Measurements from ENCODE around the gene ZBTB22.
"Not testable (repeated sequence)": the region's sequence is repeated elsewhere in the genome, so short reads cannot be mapped to it uniquely, and the experiment has no call there.

ZBTB22 gene

DNA sequence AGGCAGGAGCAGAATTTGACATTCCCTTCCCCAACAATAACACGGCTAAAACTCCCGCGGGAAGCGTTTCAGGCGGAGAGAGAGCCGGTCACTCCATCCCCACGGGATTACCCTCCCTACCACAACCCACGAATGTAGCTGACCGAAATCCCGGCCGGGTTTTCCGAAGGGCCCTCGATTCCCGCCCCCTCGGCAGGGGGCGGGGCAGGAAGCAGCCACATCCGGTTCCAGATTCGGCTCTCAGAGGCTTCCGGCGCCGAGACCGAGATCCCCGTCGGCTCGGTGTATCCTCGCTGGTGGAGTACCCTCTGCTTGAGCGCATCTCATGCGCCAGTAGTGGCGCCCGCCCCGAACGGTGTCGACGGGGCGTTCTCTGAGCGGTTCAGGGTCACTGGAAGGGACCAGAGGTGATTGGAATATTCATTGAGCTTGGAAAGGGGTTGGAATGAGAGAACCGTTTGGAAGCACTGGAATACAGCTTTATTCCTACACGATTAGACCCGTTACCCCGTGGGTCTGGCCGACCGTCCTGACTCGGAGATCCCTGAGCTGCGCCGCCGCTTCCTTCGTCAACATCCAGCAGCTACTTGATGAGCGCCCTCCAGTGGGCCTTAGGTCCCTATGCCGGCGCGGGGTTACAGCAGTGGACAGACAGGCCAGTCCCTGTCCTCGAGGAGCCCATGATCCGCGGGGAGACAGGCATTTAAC is 18.2 kb downstream of the ZBTB22 start:
- peak; percentile 97 to 99 (median 98) for DNase-seq

GRCh38 chr6:33298773-33299236 is 18.7 kb downstream of the ZBTB22 start, which contains the start of gene RGL2:
TSS of gene RGL2 (minus strand) at chr6:33298942. CDS start at chr6:33298610, 332 bp downstream.
- peak; percentile 63 to 82 (median 68) for DNase-seq

- DNase-seq: peak; percentile 76 to 81 (median 79)
Measured at GRCh38 chr6:33297956-33298772, 19.4 kb downstream of the ZBTB22 start.

- peak in 2 of 3 donors; percentile 44 to 52 for DNase-seq
Measured at GRCh38 chr6:33297406-33297955, 20.1 kb downstream of the ZBTB22 start.

DNA sequence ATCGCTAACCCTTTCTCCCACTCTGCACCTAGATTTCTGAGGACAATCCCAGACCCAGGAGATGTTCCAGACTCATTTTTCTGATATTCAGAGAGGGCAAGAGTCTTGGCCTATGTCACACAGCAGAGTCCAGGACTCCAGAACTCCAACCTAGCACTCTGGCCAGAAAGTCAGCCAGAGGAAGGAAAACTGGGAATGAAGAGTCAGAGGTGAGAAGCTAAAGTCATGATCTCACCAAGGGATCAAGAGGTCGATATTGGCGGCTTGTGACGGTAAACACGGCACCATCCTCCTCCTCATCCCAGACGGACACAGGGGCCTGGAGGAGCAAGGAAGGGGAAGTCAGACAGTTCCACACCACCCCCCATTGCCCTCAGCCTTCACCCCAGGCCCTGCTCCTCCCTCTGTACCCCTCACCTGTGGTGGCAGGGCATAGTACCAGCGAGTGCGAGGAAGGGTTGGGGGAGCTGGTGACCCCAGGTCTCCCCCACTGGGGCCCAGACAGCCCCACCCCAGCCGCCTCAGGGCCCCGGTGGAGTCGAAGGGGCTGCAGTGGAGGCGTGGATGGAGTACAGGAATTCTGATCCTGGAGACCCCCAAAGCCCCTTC is 20.6 kb downstream of the ZBTB22 start:
- DNase-seq: no peak

GRCh38 chr6:33295621-33296369 is 21.7 kb downstream of the ZBTB22 start:
- DNase-seq: no peak

DNA sequence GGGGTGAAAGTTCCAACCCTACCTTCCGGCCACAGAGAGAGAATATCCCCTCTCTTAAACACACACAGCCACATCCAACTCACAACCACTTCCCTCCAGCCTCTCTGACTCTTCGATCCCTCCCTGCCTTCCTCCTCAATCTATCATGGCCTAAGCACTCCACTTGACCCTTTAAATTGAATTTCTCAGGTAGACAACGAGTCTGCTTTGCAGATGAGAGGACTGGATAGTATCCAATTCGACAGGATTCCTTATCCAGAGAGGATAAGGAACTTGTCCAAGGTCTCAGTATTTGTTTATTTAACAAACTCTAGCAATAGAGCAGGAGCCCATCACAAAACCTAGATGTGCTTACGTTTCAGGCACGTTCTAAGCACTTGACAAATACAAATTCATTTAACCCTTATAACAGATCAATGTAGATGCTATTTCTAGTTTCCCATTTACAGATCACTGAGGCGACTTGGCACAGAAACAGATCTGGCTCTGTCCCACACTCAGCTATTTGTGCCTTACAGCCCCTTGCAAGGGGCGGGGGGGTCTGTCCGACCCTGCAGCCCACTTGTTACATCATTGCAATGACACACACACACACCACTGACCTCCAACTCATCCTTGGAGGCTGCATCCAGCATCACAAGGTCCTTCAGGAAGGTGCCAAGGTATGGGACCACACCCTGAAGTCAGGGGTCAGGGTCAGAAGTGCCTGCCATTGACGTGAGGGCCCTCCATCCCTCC is 23.3 kb downstream of the ZBTB22 start:
- DNase-seq: no peak

- no peak for DNase-seq
Measured at GRCh38 chr6:33292996-33293682, 24.4 kb downstream of the ZBTB22 start.

DNA sequence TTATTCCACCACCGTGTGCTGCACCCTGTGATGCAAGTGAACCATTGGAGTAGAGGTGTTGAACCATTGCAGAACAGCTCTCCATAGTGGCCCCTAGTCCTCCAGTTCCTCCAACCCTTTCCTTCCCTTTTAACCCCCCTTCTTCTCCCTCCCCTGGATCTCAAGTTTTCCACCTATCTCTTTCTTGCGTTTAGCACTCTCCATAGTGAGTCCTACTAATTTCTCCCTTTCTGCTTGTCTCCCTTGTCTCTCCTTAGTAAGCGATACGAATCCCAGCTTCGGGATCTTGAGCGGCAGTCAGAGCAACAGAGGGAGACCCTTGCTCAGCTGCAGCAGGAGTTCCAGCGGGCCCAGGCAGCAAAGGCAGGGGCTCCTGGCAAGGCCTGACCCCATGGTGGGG is 27.1 kb downstream of the ZBTB22 start:
- no peak for DNase-seq

GRCh38 chr6:33289784-33290315 is 27.7 kb downstream of the ZBTB22 start:
- DNase-seq: peak in 1 of 3 donors; percentile 8

DNA sequence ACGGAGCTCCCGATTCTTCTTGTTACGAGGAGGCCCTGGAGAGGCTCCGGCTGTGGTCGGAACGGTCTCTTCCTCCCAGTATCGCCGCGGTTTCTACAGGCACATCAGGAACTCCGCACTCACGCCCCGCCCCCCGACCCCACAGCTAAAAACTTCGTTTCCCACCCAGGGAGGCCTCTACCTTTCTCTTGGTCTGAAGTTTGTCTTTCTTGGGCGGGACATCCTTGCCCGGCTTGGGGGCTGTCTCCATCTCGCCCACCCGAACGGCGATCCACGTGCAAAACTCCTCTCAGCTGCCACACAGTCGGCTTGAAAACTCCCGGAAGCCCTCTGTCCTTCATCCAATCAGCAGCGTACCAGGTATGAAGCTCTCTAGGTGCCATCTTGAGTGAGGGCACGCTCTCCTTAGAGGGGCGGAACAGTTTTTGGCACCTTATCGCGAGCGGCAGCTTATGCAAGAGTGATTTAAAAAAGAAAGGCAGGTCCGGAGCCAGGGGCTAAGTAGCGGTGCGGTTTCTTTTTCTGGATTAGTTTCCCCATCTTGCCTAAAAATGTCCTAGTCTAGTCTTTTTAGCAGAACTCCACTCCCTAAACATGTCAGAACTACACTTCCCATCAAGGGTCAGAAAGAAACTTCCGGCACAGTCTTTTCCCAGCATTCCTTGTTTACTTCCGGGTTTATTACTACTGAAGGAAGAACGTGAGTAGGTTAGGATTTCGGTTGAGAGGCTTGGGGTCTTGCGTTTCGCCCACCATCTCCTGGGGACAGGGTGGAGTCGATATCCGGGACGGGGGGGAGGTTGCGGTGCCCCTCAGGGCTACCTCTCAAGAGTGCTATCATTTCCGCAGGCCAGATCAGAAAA is 28.4 kb downstream of the ZBTB22 start, which contains the start of the genes PFDN6 and WDR46:
Gene PFDN6 (plus strand): TSS at position 681 of the 863 bp plus-strand sequence. CDS start 256 bp downstream, outside the sequence.
Gene WDR46 (minus strand): TSS at position 319 of the 863 bp plus-strand sequence. CDS start 69 bp downstream, at position 250.
- DNase-seq: peak; percentile 87 to 91 (median 90)

GRCh38 chr6:33288141-33288920 is 29.2 kb downstream of the ZBTB22 start:
- DNase-seq: no peak

DNA sequence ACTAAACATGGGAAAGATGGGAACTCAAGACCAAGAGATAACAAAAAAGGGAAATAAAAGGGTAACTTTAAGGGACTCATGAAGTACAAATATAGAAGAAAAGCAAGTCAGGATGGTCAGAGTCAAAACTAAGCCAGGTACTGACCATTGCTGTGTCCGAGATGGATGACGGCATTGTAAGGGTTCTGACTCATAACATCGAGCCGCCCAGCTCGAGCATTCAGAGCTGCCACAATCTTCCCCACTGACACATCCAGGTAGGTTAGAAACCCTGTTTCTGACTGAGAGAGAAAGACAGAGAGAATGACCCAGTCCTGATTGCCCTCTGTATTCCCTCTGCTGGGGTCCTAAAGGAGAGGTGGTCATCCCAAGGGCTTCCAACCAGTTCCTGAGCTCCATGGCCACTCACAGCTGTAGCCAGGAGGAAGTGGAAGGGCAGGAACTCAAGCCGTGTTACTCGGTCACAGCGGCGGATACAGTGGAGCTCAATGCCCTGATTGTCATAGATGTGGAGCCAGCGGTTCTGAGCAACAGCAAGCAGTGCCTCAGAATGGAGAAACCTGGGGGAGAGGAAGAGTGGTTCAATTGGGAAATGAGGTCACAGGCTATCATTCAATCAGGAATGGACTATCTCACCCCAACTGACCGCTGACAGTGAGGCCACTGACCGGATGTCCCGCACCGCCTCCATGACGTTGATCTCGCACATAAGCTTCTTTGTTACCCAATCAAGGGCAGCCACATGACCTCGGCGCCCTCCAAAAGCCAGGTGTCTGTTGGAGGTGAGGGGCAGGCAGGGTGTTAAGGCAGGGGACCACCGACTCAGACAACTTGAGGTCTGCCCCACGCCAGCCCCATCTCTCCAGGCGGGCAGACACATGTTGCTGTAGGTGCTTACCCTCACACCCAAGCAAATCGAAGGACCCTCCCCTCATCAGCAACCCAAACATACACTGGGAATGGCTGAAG is 30.3 kb downstream of the ZBTB22 start:
- DNase-seq: no peak

DNA sequence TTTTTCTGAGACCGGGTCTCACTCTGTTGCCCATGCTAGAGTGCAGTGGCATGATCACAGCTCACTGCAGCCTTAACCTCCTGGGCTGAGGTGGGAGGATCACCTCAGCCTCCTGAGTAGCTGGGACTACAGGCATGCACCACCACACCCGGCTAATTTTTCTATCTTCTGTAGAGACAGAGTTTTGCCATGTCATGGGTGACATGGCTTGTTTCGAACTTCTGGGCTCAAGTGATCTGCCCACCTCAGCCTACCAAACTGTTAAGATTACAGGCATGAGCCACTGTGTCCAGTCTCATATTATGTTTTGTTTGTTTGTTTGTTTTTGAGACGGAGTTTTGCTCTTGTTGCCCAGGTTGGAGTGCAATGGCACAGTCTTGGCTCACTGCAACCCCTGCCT is 32.3 kb downstream of the ZBTB22 start:
- DNase-seq: not testable (repeated sequence)

GRCh38 chr6:33280539-33280938 is 37.0 kb downstream of the ZBTB22 start:
- DNase-seq: no peak

DNA sequence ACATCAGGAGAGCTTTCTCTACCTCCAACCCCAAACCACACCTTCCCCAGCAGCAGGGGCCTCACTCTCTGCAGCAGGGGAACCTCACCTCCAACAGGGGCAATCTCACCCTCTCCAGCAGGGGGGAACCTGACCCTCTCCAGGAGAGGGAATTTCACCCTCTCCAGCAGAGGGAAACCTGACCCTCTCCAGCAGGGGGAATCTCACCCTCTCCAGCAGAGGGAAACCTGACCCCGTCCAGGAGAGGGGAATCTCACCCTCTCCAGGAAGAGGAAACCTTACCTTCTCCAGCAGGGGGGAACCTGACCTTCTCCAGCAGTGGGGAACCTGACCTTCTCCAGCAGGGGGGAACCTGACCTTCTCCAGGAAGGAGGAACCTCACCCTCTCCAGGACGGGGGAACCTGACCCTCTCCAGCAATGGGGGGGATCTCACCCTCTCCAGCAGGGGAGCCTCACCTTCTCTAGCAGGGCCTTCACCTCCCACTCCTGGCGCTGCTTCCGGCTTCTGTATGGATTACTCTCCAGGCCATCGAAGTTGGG is 37.5 kb downstream of the ZBTB22 start:
- DNase-seq: peak; percentile 53 to 74 (median 73)

GRCh38 chr6:33279257-33279695 is 38.3 kb downstream of the ZBTB22 start:
- DNase-seq: peak in 2 of 3 donors; percentile 16 to 29

All from suppressor macrophage treated with lipopolysaccharide for 1 hour (primary cell).